ENCODE results near the gene PPP1R3D.
"Not testable (repeated sequence)": the region's sequence is repeated elsewhere in the genome, so short reads cannot be mapped to it uniquely, and the experiment has no call there.

The PPP1R3D gene

DNA sequence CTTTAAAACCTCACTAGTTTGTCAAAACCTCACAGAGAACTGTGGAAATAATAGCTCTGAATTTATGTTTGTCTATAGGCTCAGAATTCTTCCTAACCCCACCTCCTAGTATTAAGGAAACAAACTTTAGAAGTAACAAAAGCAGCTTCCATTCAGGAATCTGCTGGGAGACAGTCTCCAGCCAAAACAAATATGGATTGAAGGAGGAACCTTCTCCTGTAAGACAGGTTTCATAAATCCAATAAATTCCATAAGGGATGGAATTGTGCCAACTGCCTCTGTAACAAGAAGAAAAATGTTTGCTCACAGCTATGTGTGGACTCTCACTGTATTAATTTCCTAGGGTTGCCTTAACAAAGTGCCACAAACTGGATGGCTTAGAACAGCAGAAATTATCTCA lies 14.2 kb downstream of the PPP1R3D start:
- in situ Hi-C loops (cut with MboI; ENCODE audit: low sequenced_read_pairs) = no loop called here

DNA sequence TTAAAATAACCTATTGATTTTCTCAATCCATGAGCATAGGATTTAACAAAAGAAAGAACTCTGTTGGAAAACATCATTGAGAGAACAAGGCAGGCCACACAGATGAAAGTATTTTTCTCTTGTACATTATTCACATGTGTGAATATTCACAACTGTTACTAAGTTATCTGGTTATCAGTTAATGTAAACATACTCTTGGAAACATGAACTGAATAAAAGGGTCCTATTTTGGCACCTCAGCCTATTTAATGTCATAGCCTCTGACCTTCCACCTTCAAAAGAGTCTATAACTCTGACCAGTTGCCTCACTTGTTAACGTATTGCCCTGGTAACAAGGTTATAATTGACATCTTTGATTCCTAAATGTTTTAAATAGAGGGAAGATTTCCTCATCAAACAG lies 14.7 kb downstream of the PPP1R3D start:
- in situ Hi-C loops (cut with MboI; ENCODE audit: low sequenced_read_pairs) = no loop called here

DNA sequence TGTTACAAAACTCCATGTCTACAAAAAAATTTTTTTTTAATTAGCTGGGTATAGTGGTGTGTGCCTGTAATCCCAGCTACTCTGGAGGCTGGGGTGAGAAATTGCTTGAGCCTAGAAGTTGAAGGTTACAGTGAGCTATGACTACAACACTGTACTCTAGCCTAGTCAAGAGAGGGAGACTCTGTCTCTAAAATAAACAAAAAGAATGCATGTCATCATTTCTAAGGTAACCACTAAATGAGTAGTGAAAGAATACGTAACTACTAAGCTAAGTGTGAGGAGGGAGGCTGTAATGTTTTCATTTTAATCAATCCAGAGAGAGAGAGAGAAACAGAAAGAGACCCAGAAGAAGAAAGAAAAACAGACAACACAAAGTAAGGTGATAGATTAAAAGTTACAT lies 16.6 kb downstream of the PPP1R3D start:
- in situ Hi-C loops (cut with MboI; ENCODE audit: low sequenced_read_pairs) = no loop called here

DNA sequence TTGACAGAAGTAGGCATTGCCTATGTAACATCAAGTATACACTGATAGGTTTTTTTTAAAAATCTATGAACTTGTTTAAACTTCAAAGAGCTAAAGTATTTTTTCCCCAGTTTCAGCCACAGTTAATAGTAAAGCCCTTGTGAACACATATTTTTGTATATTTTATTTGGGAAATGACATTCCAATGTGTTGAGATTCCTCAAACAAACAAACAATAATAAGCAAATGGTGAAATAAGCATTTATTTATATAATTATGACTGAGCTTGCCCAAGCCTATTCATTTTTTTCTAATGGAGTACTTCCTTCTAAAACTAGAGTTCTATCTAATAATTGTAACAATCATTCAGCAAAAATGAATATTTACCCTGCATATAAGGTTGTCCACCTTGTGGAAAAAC lies 19.2 kb downstream of the PPP1R3D start:
- in situ Hi-C loops (cut with MboI; ENCODE audit: low sequenced_read_pairs) = no loop called here

DNA sequence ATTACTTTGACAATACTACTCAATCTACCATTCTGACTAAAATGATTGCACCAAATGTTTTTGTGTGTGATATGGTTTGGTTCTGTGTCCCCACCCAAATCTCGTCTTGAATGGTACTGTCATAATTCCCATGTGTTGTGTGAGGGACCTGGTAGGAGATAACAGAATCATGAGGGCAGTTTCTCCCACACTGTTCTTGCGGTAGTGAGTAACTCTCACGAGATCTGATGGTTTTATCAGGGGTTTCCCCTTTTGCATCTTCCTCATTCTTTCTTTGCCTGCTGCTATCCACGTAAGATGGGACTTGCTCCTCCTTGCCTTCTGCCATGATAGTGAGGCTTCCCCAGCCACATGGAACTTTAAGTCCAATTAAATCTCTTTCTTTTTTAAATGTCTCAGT lies 27.5 kb downstream of the PPP1R3D start:
- in situ Hi-C loops (cut with MboI; ENCODE audit: low sequenced_read_pairs) = no loop called here

DNA sequence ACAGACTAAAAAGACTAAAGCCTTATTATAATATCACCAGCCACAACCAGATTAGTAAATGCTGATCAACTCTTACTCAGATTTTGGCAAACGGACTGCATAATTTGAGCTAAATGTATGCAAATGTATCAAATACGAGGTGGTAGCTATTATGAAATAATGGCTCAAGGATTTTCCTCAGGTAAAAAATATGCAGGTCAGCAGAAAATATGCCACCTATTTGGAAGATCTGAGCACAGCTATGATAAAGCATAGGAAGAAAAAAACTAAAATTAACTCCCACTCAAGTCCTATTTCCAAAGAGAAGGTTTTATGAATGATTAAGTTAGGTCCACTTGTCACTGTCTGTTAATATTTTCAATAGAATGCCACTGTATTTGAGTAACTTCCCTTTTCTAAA lies 29.1 kb downstream of the PPP1R3D start:
- in situ Hi-C loops (cut with MboI; ENCODE audit: low sequenced_read_pairs) = no loop called here

DNA sequence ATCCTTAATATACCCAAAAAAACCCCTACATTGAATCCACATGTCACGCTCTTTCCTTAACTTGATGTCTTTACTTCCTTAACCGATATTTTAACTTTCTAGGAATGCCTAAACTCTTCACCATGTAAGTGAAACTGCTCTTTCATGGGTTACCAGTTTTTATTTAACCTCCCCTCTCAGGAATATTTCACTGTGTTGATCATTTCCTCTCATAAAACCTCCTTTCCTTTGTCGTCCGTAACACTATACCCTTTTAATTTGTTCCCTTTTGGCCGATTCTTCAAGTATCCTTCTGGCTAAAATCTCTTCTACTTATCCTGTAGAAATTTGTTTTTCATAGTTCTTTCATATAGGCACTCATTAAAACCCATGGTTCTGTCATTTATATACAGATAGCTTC lies 31.2 kb downstream of the PPP1R3D start:
- in situ Hi-C loops (cut with MboI; ENCODE audit: low sequenced_read_pairs) = no loop called here

DNA sequence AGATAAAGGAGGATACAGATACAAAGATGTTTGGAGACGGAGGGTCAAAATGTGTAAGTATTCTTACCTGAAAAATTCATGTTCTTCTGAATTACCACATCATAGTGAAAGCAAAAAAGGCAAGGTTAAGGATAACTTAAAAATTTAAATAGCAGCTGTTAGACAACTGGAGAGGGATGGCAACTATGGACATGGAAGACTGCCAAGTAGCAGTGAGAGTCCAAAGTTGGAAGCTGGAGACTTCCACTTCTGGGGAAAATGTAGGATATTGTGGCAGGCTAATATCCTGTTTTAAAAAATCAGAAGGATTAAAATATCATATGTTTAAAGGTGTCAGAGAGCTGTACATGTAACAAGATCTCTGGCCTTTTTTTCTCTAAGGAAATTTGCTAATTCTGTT lies 36.5 kb downstream of the PPP1R3D start:
- in situ Hi-C loops (cut with MboI; ENCODE audit: low sequenced_read_pairs) = no loop called here

DNA sequence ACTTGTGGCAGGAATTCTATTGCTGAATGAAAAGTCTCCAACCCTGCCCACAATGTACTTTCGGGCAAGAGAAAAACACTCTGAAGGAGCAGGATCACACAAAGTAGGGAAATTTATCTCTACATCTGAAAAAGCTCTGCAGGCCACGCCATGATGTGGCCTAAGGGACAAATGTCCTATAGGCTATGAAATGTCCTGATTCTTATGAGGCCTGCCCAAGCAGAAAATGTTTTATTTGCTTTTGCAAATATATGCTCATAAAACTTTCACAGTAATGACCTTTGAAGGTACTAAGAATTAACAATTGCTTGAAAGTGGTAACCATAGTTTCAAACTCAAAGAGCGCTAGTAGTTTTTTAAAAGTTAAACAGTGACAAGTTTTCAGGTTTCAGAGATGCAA lies 37.6 kb downstream of the PPP1R3D start:
- in situ Hi-C loops (cut with MboI; ENCODE audit: low sequenced_read_pairs) = no loop called here

DNA sequence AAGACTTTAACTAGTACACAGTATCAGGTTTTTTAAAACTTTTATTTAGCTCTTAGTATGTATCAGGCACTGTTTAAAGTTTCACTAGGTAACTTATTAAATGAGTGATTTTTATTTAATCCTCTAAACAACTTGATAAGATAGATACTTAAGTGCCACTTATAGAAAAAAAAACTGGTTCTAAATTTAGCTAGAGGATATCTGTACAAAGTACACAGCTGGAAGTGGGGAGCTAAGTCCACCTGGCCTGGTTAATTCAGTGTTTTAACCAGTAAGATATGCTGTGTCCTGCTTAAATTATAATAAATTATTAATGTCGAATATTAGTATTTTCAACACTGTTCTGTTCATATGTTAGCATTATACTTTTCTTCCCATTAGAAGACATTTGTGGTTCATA lies 44.2 kb downstream of the PPP1R3D start:
- in situ Hi-C loops (cut with MboI; ENCODE audit: low sequenced_read_pairs) = no loop called here

DNA sequence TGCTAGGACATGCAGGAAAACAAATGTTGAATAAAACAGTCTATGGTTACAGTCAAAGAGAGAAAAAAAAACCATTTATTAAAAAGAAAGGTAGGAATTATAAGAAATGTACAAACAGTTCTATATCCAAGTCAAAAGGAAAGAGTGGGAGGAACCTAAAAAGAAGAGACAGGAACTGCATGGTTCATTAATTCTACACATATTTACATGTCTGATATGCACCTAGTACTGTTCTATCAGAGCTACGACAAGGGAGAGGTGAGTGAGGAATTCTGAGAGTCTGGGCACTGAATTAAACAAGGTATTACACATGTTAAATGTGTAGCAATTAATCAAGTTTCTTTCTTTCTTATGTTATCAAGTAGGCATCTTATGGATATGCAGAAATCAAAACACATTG lies 48.5 kb downstream of the PPP1R3D start:
- in situ Hi-C loops (cut with MboI; ENCODE audit: low sequenced_read_pairs) = no loop called here

DNA sequence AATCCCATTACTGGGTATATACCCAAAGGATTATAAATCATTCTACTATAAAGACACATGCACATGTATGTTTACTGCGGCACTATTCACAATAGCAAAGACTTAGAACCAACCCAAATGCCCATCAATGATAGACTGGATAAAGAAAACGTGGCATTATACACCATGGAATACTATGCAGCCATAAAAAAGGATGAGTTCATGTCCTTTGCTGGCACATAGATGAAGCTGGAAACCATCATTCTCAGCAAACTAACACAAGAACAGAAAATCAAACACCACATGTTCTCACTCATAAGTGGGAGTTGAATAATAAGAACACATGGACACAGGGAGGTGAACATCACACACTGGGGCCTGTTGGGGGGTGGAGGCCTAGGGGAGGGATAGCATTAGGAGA lies 50.1 kb downstream of the PPP1R3D start:
- in situ Hi-C loops (cut with MboI; ENCODE audit: low sequenced_read_pairs) = not testable (repeated sequence)

DNA sequence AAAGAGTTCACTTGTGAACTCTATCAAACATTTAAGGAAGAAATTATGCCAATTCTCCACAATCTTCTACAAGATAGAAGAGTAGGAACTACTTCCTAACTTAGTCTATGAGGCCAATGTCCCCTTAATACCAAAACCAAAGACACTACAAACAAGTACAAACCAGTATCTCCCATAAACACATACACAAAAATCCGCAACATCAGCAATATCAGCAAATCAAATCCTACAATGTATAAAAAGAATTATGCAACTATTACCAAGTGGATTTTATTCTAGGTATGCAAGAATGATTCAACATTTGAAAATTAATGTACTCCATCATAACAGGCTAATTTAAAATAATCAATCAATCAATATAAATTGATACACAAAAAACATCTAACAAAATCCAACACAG lies 52.1 kb downstream of the PPP1R3D start:
- in situ Hi-C loops (cut with MboI; ENCODE audit: low sequenced_read_pairs) = no loop called here

All from HL-60/S4 (cell line).